HepG2 (cell line): ENCODE data around the gene C2CD2. TPM values are rescaled to one million over a fixed set of nuclear protein-coding genes. Genes with fewer than 3 reads are reported as not detected.

Experiments
- FOXM1 ChIP-seq: sonication (generic); formaldehyde crosslinking; IDR thresholded peaks from 2 replicates; pipeline ENCODE4 v1.5.0; 2020; ENCODE audit warnings: missing genetic modification reagents
- FOXP1 ChIP-seq, 2 experiments: fragments of 450-650 bp in 1 of 2; IDR thresholded peaks; 2 replicates each; pipeline ENCODE4 v1.6.1; 2017 to 2018; ENCODE audit warnings: antibody characterized with exemption in 1 of 2
- HNRNPH1 ChIP-seq: fragments of 200-400 bp; formaldehyde crosslinking; optimal IDR thresholded peaks from 2 replicates; pipeline ENCODE3; 2017; ENCODE audit warnings: mild to moderate bottlenecking, low read depth, low read length
- MAZ ChIP-seq, 2 experiments: sonication (generic) in 1 of 2; formaldehyde crosslinking in 1 of 2; IDR thresholded peaks; 2 replicates each; pipeline versions ENCODE4 v1.5.0 to v1.6.1; 2012 to 2020; ENCODE audit warnings: low read depth in 2 of 2, mild to moderate bottlenecking in 2 of 2, borderline replicate concordance in 1 of 2, improper control_type of control experiment in 1 of 2, low read length in 1 of 2, missing genetic modification reagents in 1 of 2, moderate library complexity in 1 of 2
- MED1 ChIP-seq: sonication (generic); formaldehyde crosslinking; IDR thresholded peaks from 2 replicates; pipeline ENCODE4 v1.4.0; 2020; ENCODE audit warnings: missing genetic modification reagents
- MLLT10 ChIP-seq: sonication (generic); formaldehyde crosslinking; IDR thresholded peaks from 2 replicates; pipeline ENCODE4 v1.4.0; 2020; ENCODE audit warnings: missing genetic modification reagents
- NCOA5 ChIP-seq: sonication (generic); formaldehyde crosslinking; IDR thresholded peaks from 2 replicates; pipeline ENCODE4 v1.4.0; 2020; ENCODE audit warnings: missing genetic modification reagents
- NFATC3 ChIP-seq: sonication (generic); formaldehyde crosslinking; IDR thresholded peaks from 2 replicates; pipeline ENCODE4 v1.5.1; 2020; ENCODE audit warnings: mild to moderate bottlenecking, missing genetic modification reagents
- PRMT3 ChIP-seq: sonication (generic); formaldehyde crosslinking; IDR thresholded peaks from 2 replicates; pipeline ENCODE4 v1.8.1; 2022; ENCODE audit warnings: low read depth, mild to moderate bottlenecking, moderate library complexity, missing genetic modification reagents, borderline replicate concordance
- RBAK ChIP-seq: sonication (generic); formaldehyde crosslinking; IDR thresholded peaks from 2 replicates; pipeline ENCODE4 v1.5.1; 2020; ENCODE audit warnings: mild to moderate bottlenecking, missing genetic modification reagents
- SP2 ChIP-seq: sonication (generic); formaldehyde crosslinking; IDR thresholded peaks from 2 replicates; pipeline ENCODE4 v1.5.1; 2020; ENCODE audit warnings: mild to moderate bottlenecking, missing genetic modification reagents
- ZBTB42 ChIP-seq: sonication (generic); formaldehyde crosslinking; IDR thresholded peaks from 2 replicates; pipeline ENCODE4 v1.5.0; 2020; ENCODE audit warnings: mild to moderate bottlenecking, missing genetic modification reagents
- ZKSCAN5 ChIP-seq: sonication (generic); formaldehyde crosslinking; IDR thresholded peaks from 2 replicates; pipeline ENCODE4 v1.5.1; 2020; ENCODE audit warnings: mild to moderate bottlenecking, missing genetic modification reagents
- ZMAT3 ChIP-seq: sonication (generic); formaldehyde crosslinking; conservative IDR thresholded peaks from 2 replicates; pipeline ENCODE4 v1.7.0; 2021; ENCODE audit warnings: missing genetic modification reagents
- ZNF292 ChIP-seq: sonication (generic); formaldehyde crosslinking; IDR thresholded peaks from 2 replicates; pipeline ENCODE4 v1.8.1; 2022; ENCODE audit warnings: mild to moderate bottlenecking, low read depth, missing genetic modification reagents, borderline replicate concordance
- ZNF577 ChIP-seq: sonication (generic); formaldehyde crosslinking; IDR thresholded peaks from 2 replicates; pipeline ENCODE4 v1.4.0; 2020; ENCODE audit warnings: mild to moderate bottlenecking, low read depth, missing genetic modification reagents, borderline replicate concordance
- ZNF749 ChIP-seq: sonication (generic); formaldehyde crosslinking; IDR thresholded peaks from 2 replicates; pipeline ENCODE4 v1.8.0; 2022; ENCODE audit warnings: mild to moderate bottlenecking, missing genetic modification reagents, moderate library complexity, borderline replicate concordance
- ZNF782 ChIP-seq: sonication (generic); formaldehyde crosslinking; IDR thresholded peaks from 2 replicates; pipeline ENCODE4 v1.4.0; 2020; ENCODE audit warnings: missing genetic modification reagents, mild to moderate bottlenecking, borderline replicate concordance
- ZNF841 ChIP-seq: sonication (generic); formaldehyde crosslinking; IDR thresholded peaks from 2 replicates; pipeline ENCODE4 v1.8.1; 2023; ENCODE audit warnings: missing genetic modification reagents, borderline replicate concordance
- ZNF891 ChIP-seq: sonication (generic); formaldehyde crosslinking; IDR thresholded peaks from 2 replicates; pipeline ENCODE4 v1.5.0; 2020; ENCODE audit warnings: mild to moderate bottlenecking, missing genetic modification reagents
- polyA plus RNA-seq, 8 experiments: library from polyadenylated mRNA; depleted of rRNA in 3 of 8; stranded (reverse) in 7 of 8; unstranded in 1 of 8; fragments of >200 nt; fragmentation: Illumina TruSeq in 4 of 8; extraction: Trizol in 4 of 8; gene quantifications; 2 replicates each; pipeline versions ENCODE4 v1.2.1 to v1.2.3, GENCODE V29; 2011 to 2016; ENCODE audit warnings: low read depth in 4 of 8, missing spikeins in 1 of 8, mixed read lengths in 1 of 8; ENCODE audit not compliant: insufficient read depth in 1 of 8
- total RNA-seq, 5 experiments: library from RNA; depleted of rRNA; stranded (reverse); fragments of >200 nt; fragmentation: Illumina TruSeq; extraction: Trizol; gene quantifications; 2 replicates each; pipeline ENCODE4 v1.2.3, GENCODE V29; 2016; ENCODE audit warnings: low read depth in 1 of 5
- TF ChIP-seq, protein P1 (sequence below): sonication (generic); formaldehyde crosslinking; IDR thresholded peaks from 2 replicates; pipeline ENCODE4 v1.4.0; 2020; ENCODE audit warnings: missing genetic modification reagents, borderline replicate concordance
- TF ChIP-seq, protein P2 (sequence below): sonication (generic); formaldehyde crosslinking; IDR thresholded peaks from 2 replicates; pipeline ENCODE4 v1.4.0; 2020; ENCODE audit warnings: mild to moderate bottlenecking, low read depth, missing genetic modification reagents
- TF ChIP-seq, protein P3 (sequence below): sonication (generic); formaldehyde crosslinking; conservative IDR thresholded peaks from 2 replicates; pipeline ENCODE4 v1.4.0; 2020; ENCODE audit warnings: missing genetic modification reagents
- TF ChIP-seq, protein P4 (sequence below): sonication (generic); formaldehyde crosslinking; IDR thresholded peaks from 2 replicates; pipeline ENCODE4 v1.5.0; 2020; ENCODE audit warnings: missing genetic modification reagents, mild to moderate bottlenecking, borderline replicate concordance

C2CD2 gene
- total and polyA plus RNA-seq, 2 of the 13 experiments (the other 11 are each of a cell fraction or from before 2014, with no cell fraction given): 12.5 to 19.7 TPM

DNA sequence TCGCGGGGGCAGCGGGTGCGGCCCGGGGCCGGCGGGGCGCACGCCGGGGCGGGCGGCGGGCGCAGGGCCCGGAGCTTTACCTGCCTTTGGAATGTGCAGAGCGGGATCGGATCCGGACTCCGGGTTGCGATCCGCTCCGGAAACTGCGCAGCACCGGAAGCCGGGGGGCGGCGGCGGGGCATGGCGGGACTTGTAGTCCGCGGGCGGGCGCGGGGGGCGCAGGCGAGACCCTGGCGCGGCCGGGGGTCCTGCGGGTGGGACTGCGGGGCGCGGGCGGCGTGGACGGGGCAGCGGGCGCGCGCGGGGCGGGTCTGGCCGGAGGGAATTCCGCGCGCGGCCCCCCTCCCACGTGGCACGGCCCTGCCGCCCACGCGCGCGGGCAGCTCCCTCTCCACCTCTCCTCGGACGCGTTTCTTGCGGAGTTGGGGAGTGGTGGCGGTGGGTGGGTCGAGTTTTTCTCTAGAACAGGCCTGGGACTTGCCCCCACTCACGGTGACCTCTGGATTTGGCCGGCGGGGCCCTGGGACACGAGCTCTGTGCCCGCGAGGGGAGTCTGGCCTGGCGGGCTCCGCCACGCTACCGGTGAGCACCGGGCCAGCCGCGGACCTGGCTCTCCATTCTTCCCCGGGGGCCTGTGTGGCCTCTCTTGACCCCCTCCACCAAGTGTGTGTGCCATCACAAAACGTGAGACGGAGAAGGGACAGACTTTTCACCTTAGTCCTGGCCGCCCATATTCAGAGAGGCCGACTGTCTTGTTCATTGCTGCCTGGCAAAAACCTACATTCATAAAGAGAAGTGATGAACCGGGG, 74.4 kb downstream of the C2CD2 start, which contains the start of gene PRDM15 (continued):
- TF ChIP-seq, protein P1, sequence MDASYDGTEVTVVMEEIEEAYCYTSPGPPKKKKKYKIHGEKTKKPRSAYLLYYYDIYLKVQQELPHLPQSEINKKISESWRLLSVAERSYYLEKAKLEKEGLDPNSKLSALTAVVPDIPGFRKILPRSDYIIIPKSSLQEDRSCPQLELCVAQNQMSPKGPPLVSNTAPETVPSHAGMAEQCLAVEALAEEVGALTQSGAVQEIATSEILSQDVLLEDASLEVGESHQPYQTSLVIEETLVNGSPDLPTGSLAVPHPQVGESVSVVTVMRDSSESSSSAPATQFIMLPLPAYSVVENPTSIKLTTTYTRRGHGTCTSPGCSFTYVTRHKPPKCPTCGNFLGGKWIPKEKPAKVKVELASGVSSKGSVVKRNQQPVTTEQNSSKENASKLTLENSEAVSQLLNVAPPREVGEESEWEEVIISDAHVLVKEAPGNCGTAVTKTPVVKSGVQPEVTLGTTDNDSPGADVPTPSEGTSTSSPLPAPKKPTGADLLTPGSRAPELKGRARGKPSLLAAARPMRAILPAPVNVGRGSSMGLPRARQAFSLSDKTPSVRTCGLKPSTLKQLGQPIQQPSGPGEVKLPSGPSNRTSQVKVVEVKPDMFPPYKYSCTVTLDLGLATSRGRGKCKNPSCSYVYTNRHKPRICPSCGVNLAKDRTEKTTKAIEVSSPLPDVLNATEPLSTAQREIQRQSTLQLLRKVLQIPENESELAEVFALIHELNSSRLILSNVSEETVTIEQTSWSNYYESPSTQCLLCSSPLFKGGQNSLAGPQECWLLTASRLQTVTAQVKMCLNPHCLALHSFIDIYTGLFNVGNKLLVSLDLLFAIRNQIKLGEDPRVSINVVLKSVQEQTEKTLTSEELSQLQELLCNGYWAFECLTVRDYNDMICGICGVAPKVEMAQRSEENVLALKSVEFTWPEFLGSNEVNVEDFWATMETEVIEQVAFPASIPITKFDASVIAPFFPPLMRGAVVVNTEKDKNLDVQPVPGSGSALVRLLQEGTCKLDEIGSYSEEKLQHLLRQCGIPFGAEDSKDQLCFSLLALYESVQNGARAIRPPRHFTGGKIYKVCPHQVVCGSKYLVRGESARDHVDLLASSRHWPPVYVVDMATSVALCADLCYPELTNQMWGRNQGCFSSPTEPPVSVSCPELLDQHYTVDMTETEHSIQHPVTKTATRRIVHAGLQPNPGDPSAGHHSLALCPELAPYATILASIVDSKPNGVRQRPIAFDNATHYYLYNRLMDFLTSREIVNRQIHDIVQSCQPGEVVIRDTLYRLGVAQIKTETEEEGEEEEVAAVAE: no peak
- TF ChIP-seq RBAK (CRISPR knock-in tag) (no peak), PRMT3 (CRISPR knock-in tag) (no peak), MLLT10 (CRISPR knock-in tag) (no peak), MAZ (IDR thresholded peaks at IDR 0.05; ENCODE audit: borderline replicate concordance, low read depth, low read length) (no peak), MAZ (CRISPR knock-in tag; IDR thresholded peaks at IDR 0.05; ENCODE audit: low read depth) (no peak), NFATC3 (CRISPR knock-in tag) (no peak), ZNF292 (no peak), ZNF841 (CRISPR knock-in tag) (no peak), FOXP1 (IDR thresholded peaks at IDR 0.05) (no peak), FOXP1 (CRISPR knock-in tag; IDR thresholded peaks at IDR 0.05) (no peak), ZNF782 (no peak), ZKSCAN5 (no peak), SP2 (no peak), ZNF891 (CRISPR knock-in tag) (peak; percentile 36; the same call in 1 of the 2 replicates), HNRNPH1 (no peak), NCOA5 (no peak), MED1 (CRISPR knock-in tag) (no peak), ZBTB42 (CRISPR knock-in tag) (no peak), FOXM1 (no peak), ZNF577 (no peak), ZNF749 (CRISPR knock-in tag) (no peak), ZMAT3 (no peak)
- TF ChIP-seq, protein P2, sequence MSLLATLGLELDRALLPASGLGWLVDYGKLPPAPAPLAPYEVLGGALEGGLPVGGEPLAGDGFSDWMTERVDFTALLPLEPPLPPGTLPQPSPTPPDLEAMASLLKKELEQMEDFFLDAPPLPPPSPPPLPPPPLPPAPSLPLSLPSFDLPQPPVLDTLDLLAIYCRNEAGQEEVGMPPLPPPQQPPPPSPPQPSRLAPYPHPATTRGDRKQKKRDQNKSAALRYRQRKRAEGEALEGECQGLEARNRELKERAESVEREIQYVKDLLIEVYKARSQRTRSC (CRISPR knock-in tag): no peak
- TF ChIP-seq, protein P3, sequence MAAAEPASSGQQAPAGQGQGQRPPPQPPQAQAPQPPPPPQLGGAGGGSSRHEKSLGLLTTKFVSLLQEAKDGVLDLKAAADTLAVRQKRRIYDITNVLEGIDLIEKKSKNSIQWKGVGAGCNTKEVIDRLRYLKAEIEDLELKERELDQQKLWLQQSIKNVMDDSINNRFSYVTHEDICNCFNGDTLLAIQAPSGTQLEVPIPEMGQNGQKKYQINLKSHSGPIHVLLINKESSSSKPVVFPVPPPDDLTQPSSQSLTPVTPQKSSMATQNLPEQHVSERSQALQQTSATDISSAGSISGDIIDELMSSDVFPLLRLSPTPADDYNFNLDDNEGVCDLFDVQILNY (CRISPR knock-in tag): no peak
- TF ChIP-seq, protein P4, sequence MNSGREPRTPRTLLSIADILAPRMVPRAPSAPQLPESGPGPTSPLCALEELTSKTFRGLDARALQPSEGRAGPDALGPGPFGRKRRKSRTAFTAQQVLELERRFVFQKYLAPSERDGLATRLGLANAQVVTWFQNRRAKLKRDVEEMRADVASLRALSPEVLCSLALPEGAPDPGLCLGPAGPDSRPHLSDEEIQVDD: no peak
